Astrocyte (in vitro differentiated cells and primary cell): ENCODE results near the gene NME7.

Source experiments
- EZH2 ChIP-seq: IDR thresholded peaks from 2 replicates; pipeline ENCODE4 v1.6.1; 2012; ENCODE audit warnings: mild to moderate bottlenecking, low read length, inconsistent platforms; ENCODE audit not compliant: insufficient read depth
- TF ChIP-seq, protein P1 (sequence below): IDR thresholded peaks from 2 replicates; pipeline ENCODE4 v1.5.1; 2011; ENCODE audit warnings: low read depth, mild to moderate bottlenecking, inconsistent platforms, low read length, moderate library complexity; ENCODE audit not compliant: insufficient read depth

- TF ChIP-seq, protein P1, sequence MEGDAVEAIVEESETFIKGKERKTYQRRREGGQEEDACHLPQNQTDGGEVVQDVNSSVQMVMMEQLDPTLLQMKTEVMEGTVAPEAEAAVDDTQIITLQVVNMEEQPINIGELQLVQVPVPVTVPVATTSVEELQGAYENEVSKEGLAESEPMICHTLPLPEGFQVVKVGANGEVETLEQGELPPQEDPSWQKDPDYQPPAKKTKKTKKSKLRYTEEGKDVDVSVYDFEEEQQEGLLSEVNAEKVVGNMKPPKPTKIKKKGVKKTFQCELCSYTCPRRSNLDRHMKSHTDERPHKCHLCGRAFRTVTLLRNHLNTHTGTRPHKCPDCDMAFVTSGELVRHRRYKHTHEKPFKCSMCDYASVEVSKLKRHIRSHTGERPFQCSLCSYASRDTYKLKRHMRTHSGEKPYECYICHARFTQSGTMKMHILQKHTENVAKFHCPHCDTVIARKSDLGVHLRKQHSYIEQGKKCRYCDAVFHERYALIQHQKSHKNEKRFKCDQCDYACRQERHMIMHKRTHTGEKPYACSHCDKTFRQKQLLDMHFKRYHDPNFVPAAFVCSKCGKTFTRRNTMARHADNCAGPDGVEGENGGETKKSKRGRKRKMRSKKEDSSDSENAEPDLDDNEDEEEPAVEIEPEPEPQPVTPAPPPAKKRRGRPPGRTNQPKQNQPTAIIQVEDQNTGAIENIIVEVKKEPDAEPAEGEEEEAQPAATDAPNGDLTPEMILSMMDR: no peak
- no peak for TF ChIP-seq EZH2
These were observed 3.8 kb upstream of the NME7 start for GRCh38 chr1:169371404-169371803.
